Right lobe of liver (tissue), 6 donors: ENCODE data around the gene NT5E. TPM values are rescaled to one million over a fixed set of nuclear protein-coding genes. Genes with fewer than 3 reads are reported as not detected.

Source experiments
- ATAC-seq, 4 donors: fragments of 200-7000 bp; cut with Tn5 transposase; one replicate each; pipeline ENCODE4 v1.9.1; 2020; ENCODE audit warnings: mild to moderate bottlenecking in 4 of 4, moderate library complexity in 4 of 4
- DNase-seq, 3 donors: peaks; one replicate each; pipeline ENCODE4 v3.0.0-alpha.2; 2020
- H3K27ac ChIP-seq, 3 donors: fragments of 200-600 bp; one replicate each; pipeline ENCODE4 v1.8.0; 2022
- H3K27me3 ChIP-seq, 2 donors: fragments of 200-600 bp; one replicate each; pipeline ENCODE4 v1.8.0; 2022
- H3K36me3 ChIP-seq, 4 donors: fragments of 200-600 bp; sonication (generic) in 1 of 4; one replicate each; pipeline versions ENCODE4 v1.5.1 to v1.8.0; 2017 to 2022; ENCODE audit warnings: control low read depth in 1 of 4
- H3K4me1 ChIP-seq, 4 donors: fragments of 200-600 bp; sonication (generic) in 1 of 4; one replicate each; pipeline versions ENCODE4 v1.5.1 to v1.8.0; 2017 to 2022; ENCODE audit warnings: control low read depth in 1 of 4
- H3K4me3 ChIP-seq, 3 donors: fragments of 200-600 bp; one replicate each; pipeline ENCODE4 v1.8.0; 2022
- H3K9me3 ChIP-seq, 4 donors: fragments of 200-600 bp; sonication (generic) in 1 of 4; one replicate each; pipeline versions ENCODE4 v1.5.1 to v1.8.0; 2017 to 2022; ENCODE audit warnings: control low read depth in 1 of 4
- CTCF ChIP-seq, 4 donors: fragments of 200-600 bp in 3 of 4; fragments of 450-650 bp in 1 of 4; IDR thresholded peaks; one replicate each; pipeline versions ENCODE4 v1.5.1 to v1.8.0; 2016 to 2022; ENCODE audit warnings: antibody characterized with exemption in 4 of 4, mild to moderate bottlenecking in 2 of 4
- POLR2A ChIP-seq: fragments of 450-650 bp; IDR thresholded peaks from one replicate; pipeline ENCODE4 v1.6.1; 2017; ENCODE audit warnings: antibody characterized with exemption, mild to moderate bottlenecking
- WGBS: methylation state at CpG from one replicate; pipeline ENCODE4 v1.1.6; 2018; ENCODE audit warnings: low coverage, low lambda C conversion rate; ENCODE audit not compliant: insufficient coverage; ENCODE audit errors: missing lambda C conversion rate; 5-methylcytosine and 5-hydroxymethylcytosine counted together
- intact Hi-C, 2 donors: fragments of 100-400 bp; cut with DNase I; formaldehyde crosslinking; loops; one replicate each; pipeline versions ENCODE4 v1.11.2 to v1.14.1; 2022
- total RNA-seq, 6 experiments: library from RNA; depleted of rRNA in 2 of 6; stranded (reverse); fragments of >200 nt in 2 of 6; fragmentation: NEBNext Ultra II Directional in 3 of 6; extraction: Animal tissue kit (Norgen Biotek cat#: 25700) in 3 of 6; gene quantifications; one replicate each; pipeline versions ENCODE4 v1.1.0 to v1.2.4, GENCODE V29; 2016 to 2023
- donor health status: DM: no; HTN: yes; CAD: no.
- donor health status: DM: no; HTN: no; CAD: no.
- donor health status: DM: no; HTN: no; CAD: no.
- donor health status: DM: no; HTN: yes; CAD: no.
- donor health status: DM: no; HTN: yes; CAD: no.

NT5E gene
- total RNA-seq, 6 experiments from 2014 or later: 19.3 to 31.8 (median 25.8) TPM

DNA sequence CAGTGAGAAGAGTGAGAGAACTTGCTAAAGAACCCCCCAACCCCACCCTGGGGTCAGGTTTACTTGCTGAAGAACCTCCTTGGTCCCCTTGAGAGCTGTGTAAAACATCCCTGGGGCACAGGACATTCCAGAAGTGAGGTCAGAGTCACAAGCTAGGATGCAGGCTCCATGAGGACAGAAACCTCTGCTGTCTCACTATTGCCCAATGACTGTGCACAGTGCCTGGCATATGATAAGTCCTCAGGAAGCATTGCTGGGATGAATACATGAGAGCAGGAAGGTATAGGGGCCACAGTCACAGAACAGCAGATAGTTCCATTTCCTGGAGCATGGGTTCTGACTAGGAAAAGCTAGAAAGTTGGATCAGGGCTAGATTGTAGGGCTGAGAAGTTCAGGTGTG, 18.4 kb downstream of the NT5E start:
- intact Hi-C loops: loop anchor here in 1 of 2 donors (10.0 kb wide), 1 partner anchor 64 kb away; no protein-coding TSS in a partner anchor
- Histone ChIP-seq H3K4me3 (no peak overlapping the region), H3K27ac (no peak overlapping the region), H3K36me3 (peaks cover 0 to 16% (median 4%) of the 10 kb centered on the region in 4 donors), H3K27me3 (no peaks in the 10 kb centered on the region), H3K9me3 (no peaks in the 10 kb centered on the region), H3K4me1 (peaks cover 0 to 6% (median 2%) of the 10 kb centered on the region in 4 donors)
- peak in 2 of 4 donors; percentile 32 to 63 for ATAC-seq
- TF ChIP-seq POLR2A (no peak), CTCF (IDR thresholded peaks at IDR 0.05) (no peak)
- no peak for DNase-seq

GRCh38 chr6:85469276-85470022, 19.6 kb downstream of the NT5E start:
- Histone ChIP-seq H3K4me3 (no peak overlapping the region), H3K4me1 (no peaks in the 10 kb centered on the region), H3K36me3 (peaks cover 0 to 16% (median 4%) of the 10 kb centered on the region in 4 donors), H3K27ac (no peak overlapping the region), H3K9me3 (no peaks in the 10 kb centered on the region), H3K27me3 (no peaks in the 10 kb centered on the region)
- intact Hi-C loops: loop anchor here in 1 of 2 donors (10.0 kb wide), 1 partner anchor 65 kb away; no protein-coding TSS in a partner anchor
- TF ChIP-seq CTCF (IDR thresholded peaks at IDR 0.05) (no peak), POLR2A (no peak)
- DNase-seq (no peak), ATAC-seq (no peak)
- 72% methylated on average over 2 of the region's 2 CpGs for WGBS

GRCh38 chr6:85470023-85470410, 20.1 kb downstream of the NT5E start:
- Histone ChIP-seq H3K27me3 (no peaks in the 10 kb centered on the region), H3K9me3 (no peaks in the 10 kb centered on the region), H3K4me3 (no peak overlapping the region), H3K4me1 (no peaks in the 10 kb centered on the region), H3K27ac (no peak overlapping the region), H3K36me3 (peaks cover 0 to 16% (median 4%) of the 10 kb centered on the region in 4 donors)
- intact Hi-C loops: no loop called here
- DNase-seq: no peak
- ATAC-seq: no peak
- WGBS: 67% methylated on average over 2 of the region's 2 CpGs
- no peak for TF ChIP-seq CTCF (IDR thresholded peaks at IDR 0.05)
- TF ChIP-seq POLR2A: no peak

DNA sequence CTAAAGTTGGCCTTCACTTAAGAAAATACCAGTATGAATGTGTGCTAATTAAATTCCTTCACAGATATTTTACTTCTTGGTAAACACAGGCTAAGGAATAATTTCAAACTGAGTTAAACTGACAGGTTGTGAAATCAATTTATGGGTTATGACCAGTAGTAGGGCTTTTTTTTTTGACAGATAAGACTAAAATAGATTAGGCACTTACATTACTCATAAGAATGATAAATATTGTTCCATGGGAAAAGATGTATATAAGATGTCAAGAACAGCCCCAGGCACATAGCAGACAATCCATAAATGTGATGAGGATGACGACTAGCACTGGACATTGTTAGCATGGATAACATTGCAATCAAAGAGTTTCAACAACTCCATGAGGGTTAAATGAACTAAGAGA, 22.9 kb downstream of the NT5E start:
- no peak for ATAC-seq
- DNase-seq: no peak
- intact Hi-C loops: no loop called here
- no peak for TF ChIP-seq CTCF (IDR thresholded peaks at IDR 0.05)
- TF ChIP-seq POLR2A: no peak
- Histone ChIP-seq H3K9me3 (no peaks in the 10 kb centered on the region), H3K4me1 (no peaks in the 10 kb centered on the region), H3K4me3 (no peak overlapping the region), H3K36me3 (peaks cover 0 to 5% (median under 1%) of the 10 kb centered on the region in 4 donors), H3K27me3 (no peaks in the 10 kb centered on the region), H3K27ac (no peak overlapping the region)
- 85% methylated on average over 1 of the region's 1 CpG for WGBS
